ENCODE data around the gene CCDC192.

DNA sequence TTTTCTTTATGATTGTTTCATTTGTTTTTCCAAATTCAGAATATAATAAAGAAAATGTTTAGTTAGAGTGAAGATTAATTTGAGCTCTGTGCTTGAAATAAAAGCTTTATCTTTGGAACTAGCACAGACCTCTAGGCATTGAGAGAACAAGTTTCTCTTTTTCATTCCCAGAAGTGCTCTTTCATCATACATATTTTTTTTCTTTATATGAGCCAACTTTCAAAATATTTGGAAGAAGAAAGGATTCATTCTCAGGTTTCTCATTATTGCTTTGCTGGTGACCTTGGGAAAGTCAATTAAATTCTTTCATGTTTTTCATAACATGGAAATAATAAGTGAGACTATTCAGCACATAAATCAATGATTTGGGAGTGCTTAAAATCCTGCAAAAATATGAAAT is 37.5 kb upstream of the CCDC192 start:
- TF ChIP-seq SUZ12 (IDR thresholded peaks at IDR 0.05; ENCODE audit: extremely low read depth, insufficient read depth, insufficient read length): no peak
- TF ChIP-seq ZNF274 (IDR thresholded peaks at IDR 0.05; ENCODE audit: low read depth, low read length): no peak

All from NT2/D1 (cell line).